AG09319 (cell line): ENCODE data around the gene RIMS4.
A peak's percentile ranks its signal among the peaks of the same experiment; 100 is the strongest.

Experiments
- DNase-seq: peaks from one replicate; pipeline ENCODE4 v3.0.0-alpha.2; 2010; ENCODE audit warnings: low read depth; ENCODE audit errors: extremely low read depth
- TF ChIP-seq, protein P1 (sequence below): IDR thresholded peaks from 2 replicates; pipeline ENCODE4 v1.5.1; 2011; ENCODE audit warnings: low read depth, mild to moderate bottlenecking, inconsistent platforms, low read length, moderate library complexity

The RIMS4 gene

DNA sequence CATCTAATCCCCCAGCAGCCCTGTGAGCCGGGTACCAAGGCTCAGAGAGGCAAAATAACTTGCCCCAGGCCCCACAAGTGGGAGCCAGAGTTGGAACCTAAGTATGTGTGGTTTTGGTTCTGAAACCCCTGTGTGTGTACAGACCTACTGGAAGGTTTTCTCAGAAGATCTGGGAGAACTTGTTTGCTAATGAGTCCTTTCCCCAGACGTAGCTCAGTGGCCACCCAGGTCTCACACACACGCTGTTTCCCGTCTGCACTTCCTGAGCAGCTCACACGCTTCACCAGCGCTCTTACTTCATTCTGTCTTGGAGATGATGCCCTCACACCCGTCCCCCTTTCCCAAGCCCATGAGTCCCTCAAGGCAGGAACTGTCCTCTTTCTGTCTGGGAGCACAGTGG is 87.0 kb downstream of the RIMS4 start:
- no peak for DNase-seq
- TF ChIP-seq, protein P1, sequence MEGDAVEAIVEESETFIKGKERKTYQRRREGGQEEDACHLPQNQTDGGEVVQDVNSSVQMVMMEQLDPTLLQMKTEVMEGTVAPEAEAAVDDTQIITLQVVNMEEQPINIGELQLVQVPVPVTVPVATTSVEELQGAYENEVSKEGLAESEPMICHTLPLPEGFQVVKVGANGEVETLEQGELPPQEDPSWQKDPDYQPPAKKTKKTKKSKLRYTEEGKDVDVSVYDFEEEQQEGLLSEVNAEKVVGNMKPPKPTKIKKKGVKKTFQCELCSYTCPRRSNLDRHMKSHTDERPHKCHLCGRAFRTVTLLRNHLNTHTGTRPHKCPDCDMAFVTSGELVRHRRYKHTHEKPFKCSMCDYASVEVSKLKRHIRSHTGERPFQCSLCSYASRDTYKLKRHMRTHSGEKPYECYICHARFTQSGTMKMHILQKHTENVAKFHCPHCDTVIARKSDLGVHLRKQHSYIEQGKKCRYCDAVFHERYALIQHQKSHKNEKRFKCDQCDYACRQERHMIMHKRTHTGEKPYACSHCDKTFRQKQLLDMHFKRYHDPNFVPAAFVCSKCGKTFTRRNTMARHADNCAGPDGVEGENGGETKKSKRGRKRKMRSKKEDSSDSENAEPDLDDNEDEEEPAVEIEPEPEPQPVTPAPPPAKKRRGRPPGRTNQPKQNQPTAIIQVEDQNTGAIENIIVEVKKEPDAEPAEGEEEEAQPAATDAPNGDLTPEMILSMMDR = no peak

DNA sequence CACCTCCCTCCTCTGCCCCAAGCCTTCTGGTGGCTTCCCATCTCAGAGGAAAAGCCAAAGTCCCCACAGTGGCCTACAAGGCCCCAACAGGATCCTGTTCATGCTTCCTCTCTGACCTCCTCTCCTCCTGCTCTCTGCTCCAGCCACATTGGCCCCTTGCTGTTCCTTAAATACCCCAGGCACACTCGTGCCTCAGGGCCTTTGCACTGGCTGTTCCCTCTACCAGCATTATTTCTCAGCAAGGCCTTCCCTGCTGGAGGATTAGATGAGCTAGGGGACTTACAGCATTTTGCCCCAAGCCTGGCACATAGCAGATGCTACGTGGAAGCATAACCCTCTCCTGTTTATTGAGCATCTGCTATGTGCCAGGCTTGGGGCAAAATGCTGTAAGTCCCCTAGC is 87.4 kb downstream of the RIMS4 start:
- TF ChIP-seq, protein P1 = no peak
- DNase-seq = no peak

DNA sequence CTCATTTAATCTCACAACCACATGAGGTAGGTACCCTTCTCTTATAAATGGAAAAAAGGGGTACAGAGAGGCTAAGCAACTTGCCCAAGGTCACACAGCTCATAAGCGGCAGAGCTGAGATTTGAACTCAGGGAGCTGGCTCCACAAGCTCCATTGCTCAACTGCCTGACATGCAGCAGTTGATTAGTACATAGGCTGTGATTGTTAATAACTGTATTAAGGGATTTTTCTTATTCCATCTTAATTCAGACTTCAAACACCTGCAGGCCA is 88.6 kb downstream of the RIMS4 start:
- TF ChIP-seq, protein P1 = no peak
- DNase-seq = no peak

DNA sequence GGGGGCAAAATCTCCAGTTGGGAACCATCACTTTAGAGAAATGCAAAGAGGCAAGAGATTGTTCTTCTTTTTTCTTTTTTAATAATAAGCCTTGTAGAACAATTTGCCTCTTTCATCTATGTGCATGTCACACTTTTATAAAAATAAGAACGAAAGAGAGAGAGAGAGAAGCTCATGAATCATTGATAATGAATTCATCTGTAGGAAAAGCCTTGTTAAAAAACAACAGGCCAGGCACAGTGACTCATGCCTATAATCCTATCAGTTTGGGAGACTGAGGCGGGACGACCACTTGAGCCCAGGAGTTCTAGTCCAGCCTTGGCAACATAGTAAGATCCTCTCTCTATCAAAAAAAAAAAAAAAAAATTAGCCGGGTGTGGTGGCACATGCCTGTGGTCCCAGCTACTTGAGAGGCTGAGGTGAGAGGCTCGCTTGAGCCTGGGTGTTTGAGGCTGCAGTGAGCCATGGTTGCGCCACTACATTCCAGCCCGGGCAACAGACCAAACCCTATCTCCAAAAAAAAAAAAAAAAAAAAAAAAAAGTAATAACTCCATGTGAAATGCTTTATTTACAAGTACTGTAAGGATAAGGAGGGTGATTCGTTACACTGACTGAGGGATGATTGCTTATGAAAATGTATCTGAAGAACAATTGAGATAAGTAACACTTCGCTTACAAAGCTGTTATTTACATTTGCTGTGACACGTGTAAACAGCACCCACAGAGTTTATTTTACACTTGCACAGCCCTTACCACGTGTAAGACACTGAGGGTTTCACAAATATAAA is 89.2 kb downstream of the RIMS4 start:
- no peak for DNase-seq
- TF ChIP-seq, protein P1 = no peak

DNA sequence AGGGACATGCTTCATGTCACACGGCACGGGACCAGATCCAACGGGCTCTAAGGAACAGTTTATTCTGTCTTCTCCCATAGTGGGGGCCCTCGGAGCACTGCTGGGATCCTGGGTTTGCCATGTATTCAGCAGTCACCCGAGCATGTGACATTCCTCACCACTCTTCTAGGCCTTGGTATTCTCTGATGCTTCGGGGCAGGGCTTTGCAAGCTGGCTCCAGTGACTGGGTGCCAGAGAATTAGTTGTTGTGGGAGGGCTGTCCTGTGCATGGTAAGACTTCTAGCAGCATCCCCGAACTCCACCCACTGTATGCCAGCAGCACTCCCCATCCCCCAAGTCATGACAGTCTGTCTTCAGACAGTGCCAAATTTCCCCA is 89.7 kb downstream of the RIMS4 start:
- TF ChIP-seq, protein P1 = no peak
- DNase-seq = no peak

DNA sequence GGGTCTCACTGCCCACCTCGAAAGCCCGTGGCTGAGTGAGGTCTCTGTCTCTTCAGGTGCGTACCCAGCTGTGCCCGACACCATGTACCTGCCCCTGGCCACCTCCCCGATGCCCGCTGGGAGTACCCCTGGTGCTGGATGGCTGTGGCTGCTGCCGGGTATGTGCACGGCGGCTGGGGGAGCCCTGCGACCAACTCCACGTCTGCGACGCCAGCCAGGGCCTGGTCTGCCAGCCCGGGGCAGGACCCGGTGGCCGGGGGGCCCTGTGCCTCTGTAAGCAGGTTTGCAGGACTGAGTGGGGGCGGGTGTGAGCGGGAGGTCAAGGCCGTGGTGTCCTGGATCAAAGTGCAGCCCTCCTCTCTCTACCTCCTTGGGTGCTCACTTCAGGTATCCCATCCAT is 90.5 kb downstream of the RIMS4 start:
- TF ChIP-seq, protein P1 = no peak
- DNase-seq = no peak

DNA sequence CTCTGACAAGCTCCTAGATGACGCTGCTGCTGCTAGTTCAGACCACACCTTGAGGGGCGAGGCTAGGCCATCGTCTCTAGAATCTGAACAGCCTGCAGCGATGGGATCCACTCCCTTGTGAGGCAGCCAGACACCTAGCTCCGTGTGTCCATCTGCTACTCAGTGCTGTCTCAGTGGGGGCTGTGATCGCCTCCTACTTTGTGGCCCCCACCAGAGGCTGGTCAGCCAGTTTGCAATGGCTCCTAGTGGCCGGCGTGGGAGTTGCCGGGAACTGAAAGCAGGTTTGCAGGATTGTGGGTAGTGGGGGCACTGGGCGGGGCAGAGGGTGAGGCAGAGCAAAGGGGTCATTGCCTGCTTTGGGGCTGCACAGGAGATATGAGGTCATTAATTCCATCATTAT is 92.4 kb downstream of the RIMS4 start:
- TF ChIP-seq, protein P1 = peak; percentile 22
- no peak for DNase-seq
